ENCODE data around the gene ANXA6. TPM values are rescaled to one million over a fixed set of nuclear protein-coding genes. Genes with fewer than 3 reads are reported as not detected.

ANXA6 gene
- total and polyA plus RNA-seq, 10 of the 15 experiments (the other 5 are each of a cell fraction or from before 2014, with no cell fraction given) = 44.0 to 571 (median 465) TPM

DNA sequence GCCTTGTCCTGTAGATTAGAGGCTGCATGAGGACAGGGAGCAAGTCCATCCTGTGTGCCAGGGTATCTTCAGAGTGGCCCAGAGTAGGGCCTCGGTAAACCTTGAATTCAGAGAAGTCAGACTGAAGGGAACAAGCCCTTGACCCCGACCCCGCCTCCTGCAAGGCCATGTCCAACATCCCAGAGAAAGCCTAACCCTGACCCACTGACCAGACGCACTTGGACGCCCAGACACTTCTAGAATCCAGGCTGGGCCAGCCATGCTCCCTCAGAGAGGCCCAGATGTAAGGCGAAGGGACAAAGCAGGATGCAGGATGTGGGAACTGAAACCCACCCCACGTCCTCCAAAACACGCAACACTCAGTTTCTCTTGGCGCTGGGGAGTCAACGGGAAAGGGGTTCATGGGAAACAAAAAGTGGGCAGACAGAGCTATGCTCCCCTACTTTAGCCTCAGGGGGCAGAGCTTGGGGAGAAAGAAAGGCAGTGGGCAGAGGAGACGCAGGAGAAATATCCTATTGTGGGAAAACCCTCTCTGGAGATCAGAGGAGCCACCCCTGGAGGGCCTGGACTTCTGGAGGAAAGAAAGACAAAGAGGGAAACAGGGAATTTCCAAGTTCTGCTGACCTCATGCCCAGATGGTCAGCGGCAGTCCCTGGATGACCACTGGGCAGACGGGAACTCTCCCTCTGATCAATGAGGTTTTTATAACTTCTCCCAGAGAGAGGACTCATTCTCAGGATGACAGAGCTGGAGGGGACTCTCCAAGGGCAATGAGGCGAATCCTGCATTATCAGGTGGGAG, 89.7 kb downstream of the ANXA6 start (continued):
- TF ChIP-seq, protein P1, sequence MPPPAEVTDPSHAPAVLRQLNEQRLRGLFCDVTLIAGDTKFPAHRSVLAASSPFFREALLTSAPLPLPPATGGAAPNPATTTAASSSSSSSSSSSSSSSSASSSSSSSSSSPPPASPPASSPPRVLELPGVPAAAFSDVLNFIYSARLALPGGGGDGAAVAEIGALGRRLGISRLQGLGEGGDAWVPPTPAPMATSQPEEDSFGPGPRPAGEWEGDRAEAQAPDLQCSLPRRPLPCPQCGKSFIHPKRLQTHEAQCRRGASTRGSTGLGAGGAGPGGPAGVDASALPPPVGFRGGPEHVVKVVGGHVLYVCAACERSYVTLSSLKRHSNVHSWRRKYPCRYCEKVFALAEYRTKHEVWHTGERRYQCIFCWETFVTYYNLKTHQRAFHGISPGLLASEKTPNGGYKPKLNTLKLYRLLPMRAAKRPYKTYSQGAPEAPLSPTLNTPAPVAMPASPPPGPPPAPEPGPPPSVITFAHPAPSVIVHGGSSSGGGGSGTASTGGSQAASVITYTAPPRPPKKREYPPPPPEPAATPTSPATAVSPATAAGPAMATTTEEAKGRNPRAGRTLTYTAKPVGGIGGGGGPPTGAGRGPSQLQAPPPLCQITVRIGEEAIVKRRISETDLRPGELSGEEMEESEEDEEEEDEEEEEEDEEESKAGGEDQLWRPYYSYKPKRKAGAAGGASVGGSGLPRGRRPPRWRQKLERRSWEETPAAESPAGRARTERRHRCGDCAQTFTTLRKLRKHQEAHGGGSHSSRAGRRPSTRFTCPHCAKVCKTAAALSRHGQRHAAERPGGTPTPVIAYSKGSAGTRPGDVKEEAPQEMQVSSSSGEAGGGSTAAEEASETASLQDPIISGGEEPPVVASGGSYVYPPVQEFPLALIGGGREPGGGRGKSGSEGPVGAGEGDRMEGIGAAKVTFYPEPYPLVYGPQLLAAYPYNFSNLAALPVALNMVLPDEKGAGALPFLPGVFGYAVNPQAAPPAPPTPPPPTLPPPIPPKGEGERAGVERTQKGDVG (CRISPR knock-in tag; IDR thresholded peaks at IDR 0.05) = no peak
- TF ChIP-seq, protein P2, sequence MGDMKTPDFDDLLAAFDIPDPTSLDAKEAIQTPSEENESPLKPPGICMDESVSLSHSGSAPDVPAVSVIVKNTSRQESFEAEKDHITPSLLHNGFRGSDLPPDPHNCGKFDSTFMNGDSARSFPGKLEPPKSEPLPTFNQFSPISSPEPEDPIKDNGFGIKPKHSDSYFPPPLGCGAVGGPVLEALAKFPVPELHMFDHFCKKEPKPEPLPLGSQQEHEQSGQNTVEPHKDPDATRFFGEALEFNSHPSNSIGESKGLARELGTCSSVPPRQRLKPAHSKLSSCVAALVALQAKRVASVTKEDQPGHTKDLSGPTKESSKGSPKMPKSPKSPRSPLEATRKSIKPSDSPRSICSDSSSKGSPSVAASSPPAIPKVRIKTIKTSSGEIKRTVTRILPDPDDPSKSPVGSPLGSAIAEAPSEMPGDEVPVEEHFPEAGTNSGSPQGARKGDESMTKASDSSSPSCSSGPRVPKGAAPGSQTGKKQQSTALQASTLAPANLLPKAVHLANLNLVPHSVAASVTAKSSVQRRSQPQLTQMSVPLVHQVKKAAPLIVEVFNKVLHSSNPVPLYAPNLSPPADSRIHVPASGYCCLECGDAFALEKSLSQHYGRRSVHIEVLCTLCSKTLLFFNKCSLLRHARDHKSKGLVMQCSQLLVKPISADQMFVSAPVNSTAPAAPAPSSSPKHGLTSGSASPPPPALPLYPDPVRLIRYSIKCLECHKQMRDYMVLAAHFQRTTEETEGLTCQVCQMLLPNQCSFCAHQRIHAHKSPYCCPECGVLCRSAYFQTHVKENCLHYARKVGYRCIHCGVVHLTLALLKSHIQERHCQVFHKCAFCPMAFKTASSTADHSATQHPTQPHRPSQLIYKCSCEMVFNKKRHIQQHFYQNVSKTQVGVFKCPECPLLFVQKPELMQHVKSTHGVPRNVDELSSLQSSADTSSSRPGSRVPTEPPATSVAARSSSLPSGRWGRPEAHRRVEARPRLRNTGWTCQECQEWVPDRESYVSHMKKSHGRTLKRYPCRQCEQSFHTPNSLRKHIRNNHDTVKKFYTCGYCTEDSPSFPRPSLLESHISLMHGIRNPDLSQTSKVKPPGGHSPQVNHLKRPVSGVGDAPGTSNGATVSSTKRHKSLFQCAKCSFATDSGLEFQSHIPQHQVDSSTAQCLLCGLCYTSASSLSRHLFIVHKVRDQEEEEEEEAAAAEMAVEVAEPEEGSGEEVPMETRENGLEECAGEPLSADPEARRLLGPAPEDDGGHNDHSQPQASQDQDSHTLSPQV (IDR thresholded peaks at IDR 0.05) = no peak
- TF ChIP-seq RFX5 (IDR thresholded peaks at IDR 0.05; ENCODE audit: low read depth, low read length) = no peak
- TF ChIP-seq FOXM1 (IDR thresholded peaks at IDR 0.05; ENCODE audit: low read depth, low read length) = peak; percentile 33; the same call in 1 of the 2 replicates
